ENCODE results near the gene NCL.

DNA sequence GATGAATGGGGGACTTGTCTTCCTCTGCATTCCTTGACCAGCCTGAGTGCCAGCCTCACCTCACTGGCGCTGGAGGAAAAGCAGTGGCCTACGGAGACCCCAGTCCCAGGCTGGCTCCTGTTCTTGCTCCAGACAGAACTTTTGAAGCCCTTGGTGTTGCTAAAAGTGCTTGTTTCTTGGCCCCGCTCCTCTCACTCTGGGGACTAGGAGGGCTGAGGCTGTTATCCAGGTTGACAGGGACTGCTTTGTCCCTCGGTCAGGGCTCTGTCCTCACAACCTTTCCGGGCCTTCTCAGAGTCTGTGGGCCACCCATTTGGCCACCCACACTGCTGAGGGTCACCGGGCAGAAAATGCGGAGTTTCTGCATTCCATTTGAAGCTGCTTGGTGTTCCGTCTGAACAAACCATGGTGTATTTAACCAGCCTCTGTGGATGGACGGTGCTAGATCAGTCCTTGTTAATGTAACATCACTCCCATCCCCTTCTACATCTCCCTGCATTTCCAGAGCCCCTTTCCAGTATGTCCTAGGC, 43.2 kb downstream of the NCL start:
- TF ChIP-seq, protein P1, sequence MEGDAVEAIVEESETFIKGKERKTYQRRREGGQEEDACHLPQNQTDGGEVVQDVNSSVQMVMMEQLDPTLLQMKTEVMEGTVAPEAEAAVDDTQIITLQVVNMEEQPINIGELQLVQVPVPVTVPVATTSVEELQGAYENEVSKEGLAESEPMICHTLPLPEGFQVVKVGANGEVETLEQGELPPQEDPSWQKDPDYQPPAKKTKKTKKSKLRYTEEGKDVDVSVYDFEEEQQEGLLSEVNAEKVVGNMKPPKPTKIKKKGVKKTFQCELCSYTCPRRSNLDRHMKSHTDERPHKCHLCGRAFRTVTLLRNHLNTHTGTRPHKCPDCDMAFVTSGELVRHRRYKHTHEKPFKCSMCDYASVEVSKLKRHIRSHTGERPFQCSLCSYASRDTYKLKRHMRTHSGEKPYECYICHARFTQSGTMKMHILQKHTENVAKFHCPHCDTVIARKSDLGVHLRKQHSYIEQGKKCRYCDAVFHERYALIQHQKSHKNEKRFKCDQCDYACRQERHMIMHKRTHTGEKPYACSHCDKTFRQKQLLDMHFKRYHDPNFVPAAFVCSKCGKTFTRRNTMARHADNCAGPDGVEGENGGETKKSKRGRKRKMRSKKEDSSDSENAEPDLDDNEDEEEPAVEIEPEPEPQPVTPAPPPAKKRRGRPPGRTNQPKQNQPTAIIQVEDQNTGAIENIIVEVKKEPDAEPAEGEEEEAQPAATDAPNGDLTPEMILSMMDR (IDR thresholded peaks at IDR 0.05; ENCODE audit: low read length), result no peak
- TF ChIP-seq EZH2 (IDR thresholded peaks at IDR 0.05; ENCODE audit: borderline replicate concordance, low read length), result no peak
